Measurements from ENCODE around the gene LILRB1. TPM values are rescaled to one million over a fixed set of nuclear protein-coding genes. Genes with fewer than 3 reads are reported as not detected.
"Not testable (repeated sequence)": the region's sequence is repeated elsewhere in the genome, so short reads cannot be mapped to it uniquely, and the experiment has no call there.

Gene LILRB1
- total RNA-seq, 1 donor from 2014 or later: 2.2 TPM

GRCh38 chr19:54654447-54655321, 24.4 kb downstream of the LILRB1 start:
- no peak for ATAC-seq
- no peak for DNase-seq
- intact Hi-C loops (cut with micrococcal nuclease): no loop called here

- DNase-seq (no peak), ATAC-seq (no peak)
- intact Hi-C loops (cut with micrococcal nuclease): no loop called here
These were observed 29.0 kb downstream of the LILRB1 start for GRCh38 chr19:54659300-54659699.

GRCh38 chr19:54660306-54660705, 30.0 kb downstream of the LILRB1 start:
- intact Hi-C loops (cut with micrococcal nuclease): no loop called here

GRCh38 chr19:54660964-54661363, 30.7 kb downstream of the LILRB1 start:
- intact Hi-C loops (cut with micrococcal nuclease): no loop called here
- DNase-seq: no peak
- ATAC-seq: peak; percentile 38

More at GRCh38 chr19:54660306-54660705, 30.0 kb downstream of the LILRB1 start:
- ATAC-seq (peak; percentile 28), DNase-seq (no peak)

GRCh38 chr19:54661846-54662481, 31.7 kb downstream of the LILRB1 start:
- no peak for ATAC-seq

GRCh38 chr19:54662730-54663129, 32.4 kb downstream of the LILRB1 start, which contains the start of gene LILRB4:
Gene LILRB4 (plus strand): TSS chr19:54662985. CDS start chr19:54663034, 49 bp downstream.
- intact Hi-C loops (cut with micrococcal nuclease): no loop called here
- DNase-seq: peak; percentile 56
- peak; percentile 83 for ATAC-seq

More at GRCh38 chr19:54661846-54662481, 31.7 kb downstream of the LILRB1 start:
- intact Hi-C loops (cut with micrococcal nuclease): no loop called here
- DNase-seq: no peak

GRCh38 chr19:54665530-54665929, 35.2 kb downstream of the LILRB1 start:
- no peak for ATAC-seq
- intact Hi-C loops (cut with micrococcal nuclease): no loop called here
- DNase-seq: no peak

- DNase-seq: no peak
- no peak for ATAC-seq
- intact Hi-C loops (cut with micrococcal nuclease): no loop called here
These were observed 36.9 kb downstream of the LILRB1 start for GRCh38 chr19:54667217-54667616.

GRCh38 chr19:54668353-54668752, 38.1 kb downstream of the LILRB1 start:
- ATAC-seq: no peak
- intact Hi-C loops (cut with micrococcal nuclease): no loop called here
- DNase-seq: no peak

- no peak for DNase-seq
- intact Hi-C loops (cut with micrococcal nuclease): no loop called here
- ATAC-seq: peak; percentile 50
These were observed 40.5 kb downstream of the LILRB1 start for GRCh38 chr19:54670576-54671357.

- intact Hi-C loops (cut with micrococcal nuclease): no loop called here
- ATAC-seq (peak; percentile 49), DNase-seq (no peak)
These were observed 42.9 kb downstream of the LILRB1 start for GRCh38 chr19:54673222-54673621.

GRCh38 chr19:54674021-54674617, 43.8 kb downstream of the LILRB1 start:
- intact Hi-C loops (cut with micrococcal nuclease): no loop called here
- DNase-seq (no peak), ATAC-seq (no peak)

- ATAC-seq; intact Hi-C loops (cut with micrococcal nuclease); DNase-seq: not testable (repeated sequence)
These were observed 46.0 kb downstream of the LILRB1 start for GRCh38 chr19:54676210-54676834.

GRCh38 chr19:54677217-54677616, 46.9 kb downstream of the LILRB1 start:
- intact Hi-C loops (cut with micrococcal nuclease): no loop called here
- no peak for ATAC-seq

GRCh38 chr19:54681596-54681995, 51.3 kb downstream of the LILRB1 start:
- intact Hi-C loops (cut with micrococcal nuclease); ATAC-seq: not testable (repeated sequence)

More at GRCh38 chr19:54677217-54677616, 46.9 kb downstream of the LILRB1 start:
- DNase-seq: no peak

GRCh38 chr19:54682306-54682856, 52.1 kb downstream of the LILRB1 start:
- ATAC-seq: no peak
- intact Hi-C loops (cut with micrococcal nuclease): no loop called here
- DNase-seq: no peak

More at GRCh38 chr19:54681596-54681995, 51.3 kb downstream of the LILRB1 start:
- DNase-seq: not testable (repeated sequence)

GRCh38 chr19:54684527-54684926, 54.2 kb downstream of the LILRB1 start:
- ATAC-seq (no peak), DNase-seq (no peak)
- intact Hi-C loops (cut with micrococcal nuclease): no loop called here

All from left ventricle myocardium superior (tissue), 1 donor.